GM19240 (cell line): Measurements from ENCODE around the gene HLA-DRA.
"Not testable (repeated sequence)": the region's sequence is repeated elsewhere in the genome, so short reads cannot be mapped to it uniquely, and the experiment has no call there.

Experiments used
- DNase-seq: peaks from one replicate; pipeline ENCODE4 v3.0.0; 2011; ENCODE audit warnings: low spot score; ENCODE audit not compliant: insufficient read length

The HLA-DRA gene

DNA sequence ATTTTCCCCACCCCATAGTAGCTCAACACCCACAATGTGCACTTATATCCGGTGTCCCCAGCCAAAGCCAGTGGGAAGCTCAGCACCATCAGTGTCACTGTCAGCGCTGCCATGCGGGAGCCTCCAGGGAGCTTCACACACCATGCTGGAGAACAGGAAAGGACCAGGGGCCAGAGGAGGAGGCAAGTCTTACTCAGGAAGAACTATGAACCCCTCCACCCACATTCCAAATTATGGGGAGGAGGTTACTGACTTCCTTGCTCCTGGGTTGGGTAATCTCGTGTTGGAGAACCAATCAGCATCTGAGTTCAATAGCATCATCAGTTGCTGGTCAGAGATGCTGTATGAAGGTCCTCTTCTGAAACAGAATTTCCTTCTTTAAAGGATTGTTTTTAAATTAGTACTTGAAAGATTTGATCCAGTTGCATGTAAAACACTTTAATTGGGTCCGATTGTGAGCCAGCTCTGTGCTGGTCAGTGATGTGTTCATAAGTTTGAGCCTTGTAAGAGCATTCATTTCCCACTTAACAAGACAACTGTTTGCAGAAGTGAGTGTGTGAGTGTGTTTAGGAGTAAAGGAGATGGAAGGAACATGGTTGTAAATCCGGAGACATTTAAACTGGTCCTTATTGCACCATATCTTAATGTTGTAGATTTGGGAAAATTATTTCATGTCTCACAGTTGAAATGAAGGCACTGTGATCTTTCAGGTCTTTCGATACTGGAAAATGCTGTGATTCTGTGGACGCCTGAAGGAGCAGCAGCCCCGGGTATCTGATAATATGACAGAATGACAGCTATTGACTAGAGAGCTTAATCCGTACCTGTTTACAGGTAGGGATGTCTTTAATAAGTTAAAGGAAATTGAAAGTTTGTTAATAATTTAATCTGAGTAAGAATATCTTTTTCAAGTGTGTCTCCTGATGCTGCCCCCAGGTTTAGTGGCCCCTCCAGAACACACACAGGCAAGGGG lies 34.0 kb downstream of the HLA-DRA start:
- not testable (repeated sequence) for DNase-seq

DNA sequence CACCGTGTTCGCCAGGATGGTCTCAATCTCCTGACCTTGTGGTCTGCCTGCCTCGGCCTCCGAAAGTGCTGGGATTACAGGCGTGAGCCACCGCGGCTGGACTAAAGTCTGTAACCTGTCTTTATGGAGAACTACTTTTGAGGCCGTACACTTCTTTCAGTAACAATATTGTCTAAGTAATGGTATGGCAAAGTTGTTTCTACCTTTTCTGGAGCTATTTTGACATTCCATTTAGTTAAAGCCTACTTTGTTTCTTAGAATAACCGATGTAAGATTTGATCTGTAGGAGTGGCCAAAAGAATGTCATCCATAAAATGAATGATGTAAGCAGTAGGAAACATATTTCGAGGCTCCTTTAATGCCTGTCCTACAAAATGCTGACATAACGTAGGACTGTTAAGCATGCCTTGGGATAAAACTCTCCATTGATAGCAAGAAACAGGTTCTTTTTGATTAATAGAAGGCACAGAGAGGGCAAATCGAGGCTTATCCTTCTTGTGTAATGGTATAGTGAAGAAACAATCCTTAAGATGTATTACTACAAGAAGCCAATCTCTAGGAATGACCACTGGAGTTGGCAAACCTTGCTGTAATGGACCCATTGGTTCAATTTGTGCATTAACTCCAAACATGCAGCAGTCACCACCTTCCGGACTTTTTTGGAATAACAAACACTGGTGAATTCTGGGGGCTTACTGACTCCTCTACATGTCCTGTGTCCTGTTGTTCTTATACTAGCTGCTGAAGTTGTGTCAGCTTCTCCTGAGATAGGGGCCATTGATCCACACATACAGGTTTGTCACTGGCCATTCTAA lies 35.9 kb downstream of the HLA-DRA start:
- no peak for DNase-seq

DNA sequence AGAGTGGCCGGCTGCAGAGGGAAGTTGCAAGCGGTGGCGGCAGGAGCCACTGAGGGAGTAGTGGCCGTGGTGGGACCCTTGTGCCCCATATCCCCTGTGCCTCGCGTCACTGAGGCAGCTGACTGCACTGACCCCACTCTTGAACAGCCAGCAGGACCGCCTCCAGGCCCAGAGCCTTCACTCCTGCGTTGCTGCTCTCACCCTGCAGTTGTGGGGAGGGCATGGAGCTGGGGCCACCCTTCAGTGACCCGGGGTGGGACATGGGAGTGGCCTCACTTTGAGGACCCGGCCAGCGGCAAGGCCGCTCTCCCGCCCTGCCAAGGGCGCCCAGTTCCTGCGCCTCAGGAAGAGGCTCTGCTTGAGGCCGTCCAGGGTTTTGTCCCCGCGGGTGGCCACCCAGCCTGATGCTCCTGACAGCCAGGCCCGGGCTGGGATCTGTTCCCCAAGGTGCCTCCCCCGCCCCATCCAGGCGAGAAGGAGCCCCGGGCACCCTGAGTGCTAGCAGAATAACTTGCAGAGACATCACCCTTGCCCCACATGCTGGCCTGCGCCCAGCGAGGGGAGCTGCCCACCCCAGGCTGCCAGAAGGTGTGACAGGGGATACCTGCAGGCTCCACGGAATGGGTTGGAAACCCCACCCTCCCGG lies 44.4 kb downstream of the HLA-DRA start:
- DNase-seq, result no peak

GRCh38 chr6:32484614-32484998 lies 44.9 kb downstream of the HLA-DRA start:
- DNase-seq, result no peak

GRCh38 chr6:32488083-32488482 lies 48.4 kb downstream of the HLA-DRA start:
- no peak for DNase-seq

DNA sequence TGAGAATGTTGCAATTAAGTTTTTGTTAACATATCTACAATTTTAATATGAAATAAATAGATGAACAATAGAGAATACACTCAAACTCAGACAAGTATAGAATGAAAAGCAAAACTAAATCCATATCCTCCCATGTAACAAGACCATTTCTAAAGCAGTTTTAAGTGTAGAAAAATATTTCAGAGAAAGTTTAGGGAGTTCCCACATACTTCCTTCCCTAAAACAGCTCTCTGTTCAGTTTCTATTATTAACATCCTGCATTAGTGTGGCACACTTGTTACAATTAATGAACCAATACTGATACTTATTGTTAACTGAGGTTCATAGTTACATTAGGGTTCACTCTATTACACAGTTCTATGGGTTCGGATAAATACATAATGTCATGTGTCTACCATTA lies 52.0 kb downstream of the HLA-DRA start:
- DNase-seq, result no peak

DNA sequence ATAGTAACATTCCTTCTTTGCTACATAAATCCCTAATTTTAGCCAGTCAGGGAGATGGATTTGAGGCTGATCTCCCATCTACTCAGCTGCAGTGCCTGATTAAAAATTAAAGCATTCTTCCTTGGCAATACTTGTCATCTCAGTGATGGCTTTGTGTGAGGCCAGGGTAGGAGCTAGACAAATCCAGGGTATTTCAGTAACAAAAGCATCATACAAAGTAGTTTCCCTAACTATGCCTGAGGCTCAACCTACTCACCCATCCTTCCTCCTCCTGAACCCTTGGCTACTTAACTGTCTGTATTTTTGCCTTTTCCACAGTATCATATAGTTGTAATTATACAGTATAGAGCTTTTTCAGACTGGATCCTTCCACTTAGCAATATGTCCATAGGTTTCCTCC lies 52.7 kb downstream of the HLA-DRA start:
- DNase-seq, result no peak
